GM12873 (cell line): ENCODE data around the gene SRSF3.

ENCODE experiments used
- CTCF ChIP-seq: IDR thresholded peaks from 2 replicates; pipeline ENCODE4 v1.5.1; 2012; ENCODE audit warnings: low read depth, mild to moderate bottlenecking, moderate library complexity, low read length, control low read depth; ENCODE audit not compliant: insufficient read depth; ENCODE audit errors: missing control alignments

SRSF3 gene

DNA sequence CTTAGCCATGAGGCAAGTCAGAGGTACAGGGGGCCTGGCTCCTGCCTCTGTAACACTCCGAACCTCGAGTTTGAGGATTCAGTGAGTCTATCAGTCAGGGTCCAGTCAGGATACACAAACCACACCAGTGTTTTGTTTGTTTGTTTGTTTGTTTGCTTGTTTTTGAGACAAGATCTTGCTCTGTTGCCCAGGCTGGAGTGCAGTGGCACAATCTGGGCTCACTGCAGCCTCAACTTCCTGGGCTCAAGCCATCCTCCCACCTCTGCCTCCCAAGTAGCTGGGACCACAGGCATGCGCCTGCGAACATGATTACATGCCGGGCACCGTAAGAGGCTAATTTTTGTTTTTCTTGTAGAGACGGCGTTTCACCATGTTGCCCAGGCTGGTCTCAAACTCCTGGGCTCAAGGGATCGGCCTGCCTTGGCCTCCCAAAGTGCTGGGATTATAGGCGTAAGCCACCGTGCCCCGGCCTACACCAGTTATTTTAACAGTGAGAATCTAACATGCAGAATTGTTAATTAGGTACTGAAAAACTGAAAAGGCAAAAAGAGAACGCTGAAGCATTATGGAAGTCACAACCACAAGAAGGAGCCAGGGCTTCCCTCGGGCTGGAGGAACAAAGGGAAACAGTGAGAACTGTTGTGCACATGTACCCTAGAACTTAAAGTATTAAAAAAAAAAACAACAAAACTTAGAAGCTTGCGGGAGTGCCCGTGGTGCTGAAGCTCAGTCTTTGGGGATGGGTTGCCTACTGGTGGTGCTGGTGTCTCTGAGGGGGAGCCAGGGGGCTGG is 40.4 kb downstream of the SRSF3 start:
- TF ChIP-seq CTCF, result no peak

DNA sequence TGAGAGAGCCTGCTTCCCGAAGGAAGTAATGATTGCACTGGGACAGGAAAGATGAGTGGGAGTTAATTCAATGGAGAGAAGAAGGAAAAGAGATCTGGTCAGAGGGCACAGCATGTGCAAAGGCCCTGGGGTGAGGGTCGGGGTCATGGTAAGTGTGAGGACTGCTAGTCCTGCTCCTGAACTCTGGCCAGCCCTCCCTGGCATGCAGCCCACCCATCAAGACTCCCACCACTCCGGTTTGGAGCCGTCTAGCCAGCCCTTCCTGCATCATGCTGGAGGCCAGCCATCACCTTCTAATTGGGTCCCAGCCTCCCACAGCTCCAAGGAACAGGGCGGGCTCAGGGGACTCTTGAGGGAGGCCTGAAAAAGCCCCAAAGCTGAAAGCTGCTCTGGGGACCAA is 42.1 kb downstream of the SRSF3 start:
- no peak for TF ChIP-seq CTCF

DNA sequence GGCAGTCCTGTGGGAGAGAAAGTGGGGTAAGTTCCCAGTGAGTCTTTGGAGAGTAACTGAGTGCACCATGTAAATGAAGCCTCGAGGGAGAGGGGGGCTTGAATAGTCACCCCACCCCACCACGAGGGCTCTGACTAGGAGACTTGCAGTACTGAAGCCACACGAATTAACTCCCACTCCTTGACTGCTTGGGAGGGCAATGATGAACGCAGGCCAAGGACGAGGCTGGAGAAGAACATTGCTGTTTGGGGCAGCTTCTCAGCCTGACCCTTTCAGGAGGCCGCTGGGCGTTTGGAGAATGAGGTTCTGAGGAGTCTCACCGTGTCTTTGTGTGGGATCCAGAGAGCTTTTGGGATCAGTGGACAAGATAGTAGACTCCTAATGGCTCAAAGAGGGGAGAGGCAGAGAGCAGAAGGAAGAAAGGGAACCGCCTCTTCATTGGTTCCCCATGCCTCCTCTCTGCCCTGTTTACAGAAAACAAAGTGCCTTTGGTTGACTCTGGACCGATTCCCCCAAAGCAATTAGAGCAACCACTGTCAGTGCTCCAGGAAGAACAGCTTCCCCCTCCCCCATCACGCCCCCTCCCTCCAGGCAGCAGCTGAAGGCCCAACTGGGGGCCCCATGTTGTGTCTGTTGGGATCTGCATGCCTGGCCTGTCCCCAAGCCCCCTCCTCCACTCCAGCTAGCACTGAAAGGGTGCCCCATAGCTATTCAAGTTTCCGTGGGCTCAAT is 42.7 kb downstream of the SRSF3 start:
- no peak for TF ChIP-seq CTCF

- TF ChIP-seq CTCF, result no peak
These were observed 44.4 kb downstream of the SRSF3 start for GRCh38 chr6:36638579-36638978.

DNA sequence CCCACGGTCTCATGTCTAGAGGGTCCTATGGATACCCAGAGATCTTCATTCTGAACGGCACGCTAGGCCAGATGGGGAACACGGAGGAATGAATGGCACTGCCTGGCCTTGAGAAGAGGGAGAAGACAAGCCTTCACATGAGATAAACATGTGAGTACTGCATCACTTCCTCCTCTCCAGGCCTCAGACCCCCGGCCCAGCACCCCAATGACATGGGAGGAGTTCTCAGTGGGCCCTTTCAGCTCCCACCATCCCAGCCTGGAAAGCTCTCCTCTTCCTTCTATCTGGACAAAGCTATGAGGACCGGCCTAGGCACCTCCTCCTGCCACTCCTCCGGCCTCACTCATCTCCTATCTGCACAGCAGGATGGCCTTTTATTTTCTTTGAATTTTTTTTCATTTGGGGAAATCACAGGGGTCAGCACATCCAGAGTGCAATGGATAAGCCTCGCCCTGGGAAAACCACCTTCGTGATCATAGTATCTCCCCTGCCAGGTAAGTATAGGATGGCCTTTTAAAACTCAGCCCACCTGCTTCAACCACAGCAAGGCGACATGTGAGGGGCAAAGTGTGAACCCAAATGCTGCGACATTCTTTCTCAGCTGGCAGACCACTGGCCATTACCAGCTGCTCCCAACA is 45.1 kb downstream of the SRSF3 start:
- TF ChIP-seq CTCF, result no peak

DNA sequence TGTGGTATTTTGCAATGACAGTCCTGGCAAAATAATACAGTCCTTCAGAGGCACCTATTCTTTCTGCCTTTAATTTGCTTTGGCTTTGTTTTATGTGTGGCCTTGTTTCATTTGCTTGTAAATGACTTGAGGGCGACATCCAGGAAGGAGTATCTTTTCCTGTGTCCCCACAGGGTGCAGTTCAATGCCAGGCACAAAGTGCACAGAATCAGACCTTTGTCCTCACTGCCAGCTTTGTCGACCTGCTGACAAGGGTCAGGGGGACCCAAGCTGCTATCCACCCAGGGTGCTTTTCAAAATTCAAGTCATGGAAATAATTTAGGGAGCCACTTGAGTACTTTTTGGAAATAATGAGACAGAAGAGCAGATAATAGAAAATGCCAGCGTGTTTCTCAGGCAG is 47.4 kb downstream of the SRSF3 start:
- no peak for TF ChIP-seq CTCF
